Ovary (tissue), 9 donors: Measurements from ENCODE around the gene DCN. TPM values are rescaled to one million over a fixed set of nuclear protein-coding genes. Genes with fewer than 3 reads are reported as not detected.

Experiments used
- DNase-seq, 5 donors: peaks; one replicate each; pipeline ENCODE4 v3.0.0-alpha.2; 2019 to 2020
- H3K27ac ChIP-seq, 2 donors: fragments of 200-600 bp; one replicate each; pipeline versions ENCODE4 v1.5.1 to v1.8.0; 2019 to 2022
- H3K27me3 ChIP-seq: fragments of 200-600 bp; one replicate; pipeline ENCODE4 v1.8.0; 2022
- H3K36me3 ChIP-seq: fragments of 200-600 bp; sonication (generic); one replicate; pipeline ENCODE4 v1.5.1; 2019
- H3K4me1 ChIP-seq: one replicate; pipeline ENCODE4 v1.8.1; 2013; ENCODE audit warnings: mild to moderate bottlenecking, moderate library complexity; ENCODE audit not compliant: insufficient read depth
- H3K4me3 ChIP-seq: fragments of 200-600 bp; sonication (generic); one replicate; pipeline ENCODE4 v1.5.1; 2017
- H3K9me3 ChIP-seq, 2 donors: fragments of 200-600 bp in 1 of 2; sonication (generic) in 1 of 2; one replicate each; pipeline versions ENCODE4 v1.5.1 to v1.8.1; 2013 to 2019; ENCODE audit warnings: mild to moderate bottlenecking in 1 of 2, moderate library complexity in 1 of 2
- EP300 ChIP-seq: sonication (generic); formaldehyde crosslinking; IDR thresholded peaks from one replicate; pipeline ENCODE4 v1.6.1; 2017; ENCODE audit warnings: antibody characterized with exemption
- POLR2A ChIP-seq: fragments of 450-650 bp; IDR thresholded peaks from one replicate; pipeline ENCODE4 v1.6.1; 2017; ENCODE audit warnings: antibody characterized with exemption, mild to moderate bottlenecking, moderate library complexity
- WGBS, 3 donors: extraction: QIAGEN DNeasy Blood & Tissue Kit in 1 of 3; methylation state at CpG; one replicate each; pipeline versions ENCODE4 v1.1.5 to v1.1.7; 2013 to 2017; 5-methylcytosine and 5-hydroxymethylcytosine counted together
- intact Hi-C, 4 donors: fragments of 100-400 bp; cut with DNase I; formaldehyde crosslinking; loops; one replicate each; pipeline versions ENCODE4 v1.11.0 to v1.15.1; 2022 to 2023
- polyA plus RNA-seq, 2 donors: library from polyadenylated mRNA; stranded (reverse); fragments of 200-250 nt in 1 of 2; fragments of 350-450 nt in 1 of 2; fragmentation: Illumina TruSeq in 1 of 2; extraction: RNeasy Lipid Tissue Mini Kit (QIAGEN cat#74804) in 1 of 2; gene quantifications; one replicate each; pipeline ENCODE4 v1.2.3, GENCODE V29; 2013 to 2014
- total RNA-seq, 7 donors: library from RNA; depleted of rRNA in 2 of 7; stranded (reverse); fragments of >200 nt in 2 of 7; fragmentation: NEBNext Ultra II Directional in 3 of 7; extraction: Animal tissue kit (Norgen Biotek cat#: 25700) in 3 of 7; gene quantifications; one replicate each; pipeline versions ENCODE4 v1.1.0 to v1.2.4, GENCODE V29; 2016 to 2023
- TF ChIP-seq, protein P1 (sequence below), 3 donors: fragments of 450-650 bp in 2 of 3; fragments of 200-600 bp in 1 of 3; IDR thresholded peaks; one replicate each; pipeline versions ENCODE4 v1.5.1 to v1.8.0; 2016 to 2022; ENCODE audit warnings: antibody characterized with exemption in 3 of 3, mild to moderate bottlenecking in 1 of 3
- donor health status: DM: no; HTN: no; CAD: no; lungs with moderate emphysema.
- donor health status: DM: no; HTN: no; CAD: no.
- donor health status: Bipolar disorder and iron deficiency.
- donor health status: DM: yes; HTN: yes; CAD: no.
- donor health status: DM: no; HTN: no; CAD: no.
- donor health status: DM: yes; HTN: yes; CAD: no.

The DCN gene
- total and polyA plus RNA-seq, 9 donors: 1,911 to 5,778 (median 2,871) TPM

DNA sequence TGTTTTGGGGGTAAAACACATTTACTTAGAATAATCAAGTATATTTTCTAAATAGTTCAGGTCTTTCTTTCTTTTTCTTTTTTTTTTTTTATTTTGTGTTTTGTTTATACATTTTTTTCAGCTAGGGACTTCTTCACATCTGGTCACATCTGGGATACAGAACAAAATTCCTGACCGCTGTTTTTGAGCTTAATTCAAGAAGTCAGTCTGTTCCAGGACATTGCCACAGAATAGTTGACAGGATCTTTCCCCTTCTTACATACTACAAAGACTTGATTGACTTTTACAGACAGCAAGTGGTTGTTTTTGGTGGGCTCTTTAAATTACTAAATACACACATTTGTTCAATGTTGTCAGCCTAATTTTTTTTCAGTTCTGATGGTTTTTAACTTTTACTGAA lies 41.8 kb upstream of the DCN start:
- TF ChIP-seq POLR2A: no peak
- TF ChIP-seq, protein P1, sequence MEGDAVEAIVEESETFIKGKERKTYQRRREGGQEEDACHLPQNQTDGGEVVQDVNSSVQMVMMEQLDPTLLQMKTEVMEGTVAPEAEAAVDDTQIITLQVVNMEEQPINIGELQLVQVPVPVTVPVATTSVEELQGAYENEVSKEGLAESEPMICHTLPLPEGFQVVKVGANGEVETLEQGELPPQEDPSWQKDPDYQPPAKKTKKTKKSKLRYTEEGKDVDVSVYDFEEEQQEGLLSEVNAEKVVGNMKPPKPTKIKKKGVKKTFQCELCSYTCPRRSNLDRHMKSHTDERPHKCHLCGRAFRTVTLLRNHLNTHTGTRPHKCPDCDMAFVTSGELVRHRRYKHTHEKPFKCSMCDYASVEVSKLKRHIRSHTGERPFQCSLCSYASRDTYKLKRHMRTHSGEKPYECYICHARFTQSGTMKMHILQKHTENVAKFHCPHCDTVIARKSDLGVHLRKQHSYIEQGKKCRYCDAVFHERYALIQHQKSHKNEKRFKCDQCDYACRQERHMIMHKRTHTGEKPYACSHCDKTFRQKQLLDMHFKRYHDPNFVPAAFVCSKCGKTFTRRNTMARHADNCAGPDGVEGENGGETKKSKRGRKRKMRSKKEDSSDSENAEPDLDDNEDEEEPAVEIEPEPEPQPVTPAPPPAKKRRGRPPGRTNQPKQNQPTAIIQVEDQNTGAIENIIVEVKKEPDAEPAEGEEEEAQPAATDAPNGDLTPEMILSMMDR (IDR thresholded peaks at IDR 0.05): no peak
- TF ChIP-seq EP300: no peak
- peaks cover 1% of the 10 kb centered on the region for H3K4me1 ChIP-seq
- 29 to 61% (median 47%) methylated on average over 1 of the region's 1 CpG for WGBS, 3 donors
- DNase-seq: no peak
- intact Hi-C loops: no loop called here
- H3K27me3 ChIP-seq: no peaks in the 10 kb centered on the region
- no peak overlapping the region for H3K27ac ChIP-seq
- H3K4me3 ChIP-seq: no peak overlapping the region
- H3K9me3 ChIP-seq: no peaks in the 10 kb centered on the region
- no peaks in the 10 kb centered on the region for H3K36me3 ChIP-seq

DNA sequence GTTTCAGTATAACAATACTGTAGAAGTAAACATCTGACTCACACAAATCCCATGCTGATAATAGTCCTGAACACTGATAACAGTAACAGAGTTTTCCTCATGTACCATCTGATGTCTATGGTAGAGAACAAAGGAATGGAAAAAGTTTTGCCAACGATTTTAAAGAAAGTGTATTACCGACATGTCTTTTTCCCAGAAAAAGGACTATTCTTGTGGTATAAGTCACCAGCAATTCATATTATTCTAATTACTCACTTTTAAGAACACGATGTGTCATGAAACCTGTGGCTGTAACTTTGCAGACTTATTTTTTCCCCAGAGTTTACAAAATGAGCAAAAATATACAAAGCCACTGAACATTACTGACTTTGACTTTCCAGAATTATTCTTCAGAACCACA lies 40.1 kb upstream of the DCN start:
- H3K36me3 ChIP-seq: no peaks in the 10 kb centered on the region
- H3K9me3 ChIP-seq: no peaks in the 10 kb centered on the region
- H3K27ac ChIP-seq: no peak overlapping the region
- no peaks in the 10 kb centered on the region for H3K27me3 ChIP-seq
- no peak for DNase-seq
- TF ChIP-seq POLR2A: no peak
- no peak for TF ChIP-seq EP300
- TF ChIP-seq, protein P1 (IDR thresholded peaks at IDR 0.05): no peak
- intact Hi-C loops: no loop called here
- H3K4me1 ChIP-seq: no peaks in the 10 kb centered on the region
- WGBS, 3 donors: 58 to 64% (median 58%) methylated on average over 3 of the region's 3 CpGs
- H3K4me3 ChIP-seq: no peak overlapping the region

DNA sequence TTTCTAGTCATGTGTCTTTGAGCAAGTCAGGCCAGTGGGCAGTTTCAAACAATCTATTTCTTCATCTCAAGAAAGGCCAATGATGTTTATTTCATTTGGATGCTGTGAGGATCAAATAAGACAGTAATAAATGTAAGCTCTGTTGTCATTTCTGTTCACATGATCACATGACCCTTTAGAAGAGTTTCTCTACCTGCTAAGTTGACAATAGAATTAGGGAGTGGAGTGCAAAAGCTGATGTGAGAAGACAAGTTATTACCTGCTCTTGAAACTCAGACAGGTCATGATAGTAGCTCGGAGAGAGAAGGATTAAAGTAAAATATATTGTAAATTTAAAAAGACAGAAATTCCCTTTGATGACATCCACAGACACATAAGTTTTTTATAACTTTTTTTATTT lies 37.3 kb upstream of the DCN start:
- Histone ChIP-seq H3K27ac (no peak overlapping the region), H3K36me3 (no peaks in the 10 kb centered on the region), H3K27me3 (no peaks in the 10 kb centered on the region), H3K4me3 (no peak overlapping the region), H3K4me1 (no peaks in the 10 kb centered on the region), H3K9me3 (no peaks in the 10 kb centered on the region)
- DNase-seq: no peak
- intact Hi-C loops: no loop called here
- no peak for TF ChIP-seq EP300
- TF ChIP-seq, protein P1 (IDR thresholded peaks at IDR 0.05): no peak
- WGBS, 3 donors: 91 to 95% (median 94%) methylated on average over 1 of the region's 1 CpG

DNA sequence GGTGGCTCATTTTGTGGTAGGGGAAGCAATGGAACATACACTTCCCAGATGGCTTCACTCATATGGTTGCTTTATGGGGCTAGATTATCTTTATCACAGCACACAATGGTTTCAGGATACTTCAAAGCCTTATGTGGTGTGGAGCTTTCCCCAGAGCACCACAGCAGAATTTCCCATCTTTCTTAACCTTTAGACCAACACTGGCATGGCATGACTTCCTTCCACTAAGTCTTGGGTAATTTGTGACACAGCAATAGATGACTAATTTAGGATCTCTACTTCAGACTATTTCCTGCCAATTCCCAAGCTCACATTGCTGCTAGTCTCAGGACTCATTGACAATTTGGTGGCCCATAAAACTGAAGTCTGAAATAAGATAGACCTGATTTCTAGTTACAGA lies 36.9 kb upstream of the DCN start:
- TF ChIP-seq, protein P1 (IDR thresholded peaks at IDR 0.05): no peak
- no peak for TF ChIP-seq POLR2A
- TF ChIP-seq EP300: no peak
- intact Hi-C loops: no loop called here
- DNase-seq: no peak

DNA sequence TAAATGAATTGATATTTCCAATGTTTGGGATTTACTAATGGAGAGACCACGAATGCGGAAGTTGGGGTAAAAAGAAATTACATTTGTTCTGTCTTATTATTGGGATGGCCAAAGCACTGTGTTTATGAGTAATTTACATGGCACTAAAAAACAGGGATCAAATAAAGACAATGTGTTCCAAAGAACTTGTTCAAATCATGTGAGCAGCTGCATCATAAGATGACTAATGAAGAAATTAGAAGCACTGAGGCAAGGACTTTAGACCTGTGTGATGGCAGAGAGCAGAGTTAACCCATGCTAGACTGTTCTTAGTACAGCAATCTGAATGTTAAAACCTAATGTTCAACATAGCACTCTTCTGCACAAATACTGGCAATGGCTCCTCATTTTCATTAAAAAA lies 34.3 kb upstream of the DCN start:
- intact Hi-C loops: no loop called here
- 95 to 98% (median 97%) methylated on average over 2 of the region's 2 CpGs for WGBS, 3 donors
- DNase-seq: no peak
- H3K27ac ChIP-seq: no peak overlapping the region
- no peaks in the 10 kb centered on the region for H3K4me1 ChIP-seq
- H3K4me3 ChIP-seq: no peak overlapping the region
- no peaks in the 10 kb centered on the region for H3K9me3 ChIP-seq
- H3K36me3 ChIP-seq: no peaks in the 10 kb centered on the region
- TF ChIP-seq EP300 (no peak), POLR2A (no peak)
- TF ChIP-seq, protein P1 (IDR thresholded peaks at IDR 0.05): no peak
- H3K27me3 ChIP-seq: no peaks in the 10 kb centered on the region

More for the DNA sequence above, 36.9 kb upstream of the DCN start:
- no peaks in the 10 kb centered on the region for H3K4me1 ChIP-seq
- H3K9me3 ChIP-seq: no peaks in the 10 kb centered on the region
- no peaks in the 10 kb centered on the region for H3K36me3 ChIP-seq
- H3K27me3 ChIP-seq: no peaks in the 10 kb centered on the region
- no peak overlapping the region for H3K4me3 ChIP-seq
- H3K27ac ChIP-seq: no peak overlapping the region
